ENCODE data around the gene SPACDR.

GRCh38 chr7:100476101-100476780 lies 12.2 kb upstream of the SPACDR start:
- no peak for TF ChIP-seq CTCF (IDR thresholded peaks at IDR 0.05)
- TF ChIP-seq POLR2A (IDR thresholded peaks at IDR 0.05): no peak
- no peak for TF ChIP-seq POLR2AphosphoS5 (IDR thresholded peaks at IDR 0.05; ENCODE audit: insufficient read depth in 1 of 2, low read depth in 1 of 2)

Measured in vagina (tissue), 2 donors.